ENCODE data around the gene SLCO4A1. TPM values are rescaled to one million over a fixed set of nuclear protein-coding genes. Genes with fewer than 3 reads are reported as not detected.

SLCO4A1 gene
- polyA plus RNA-seq (ENCODE audit: insufficient read length in 4 of 4), result 1 to 10 TPM in 3 of 4 donors, under 1 TPM in 1; 0.31 to 6.8 (median 3.5) TPM

- DNase-seq (ENCODE audit: low read depth in 4 of 4, low spot score in 3 of 4), result no peak
These were observed at the start of gene SLCO4A1 for GRCh38 chr20:62642051-62642665. TSS of gene SLCO4A1 (plus strand) at chr20:62642503. CDS start at chr20:62656455, 13,952 bp downstream.

- DNase-seq (ENCODE audit: low read depth in 4 of 4, low spot score in 3 of 4), result no peak
These were observed 49.7 kb upstream of the SLCO4A1 start for GRCh38 chr20:62592506-62593177.

- no peak for DNase-seq (ENCODE audit: low read depth in 4 of 4, low spot score in 3 of 4)
These were observed 48.7 kb upstream of the SLCO4A1 start for GRCh38 chr20:62593616-62594015.

GRCh38 chr20:62595069-62595468, 47.2 kb upstream of the SLCO4A1 start:
- DNase-seq (ENCODE audit: low read depth in 4 of 4, low spot score in 3 of 4), result no peak

GRCh38 chr20:62595491-62595890, 46.8 kb upstream of the SLCO4A1 start:
- DNase-seq (ENCODE audit: low read depth in 4 of 4, low spot score in 3 of 4), result no peak

GRCh38 chr20:62596486-62596885, 45.8 kb upstream of the SLCO4A1 start:
- DNase-seq (ENCODE audit: low read depth in 4 of 4, low spot score in 3 of 4), result no peak

- DNase-seq (ENCODE audit: low read depth in 4 of 4, low spot score in 3 of 4), result no peak
These were observed 45.4 kb upstream of the SLCO4A1 start for GRCh38 chr20:62596921-62597320.

- no peak for DNase-seq (ENCODE audit: low read depth in 4 of 4, low spot score in 3 of 4)
These were observed 44.7 kb upstream of the SLCO4A1 start for GRCh38 chr20:62597416-62598115.

GRCh38 chr20:62598761-62599194, 43.5 kb upstream of the SLCO4A1 start:
- no peak for DNase-seq (ENCODE audit: low read depth in 4 of 4, low spot score in 3 of 4)

- DNase-seq (ENCODE audit: low read depth in 4 of 4, low spot score in 3 of 4), result no peak
These were observed 42.8 kb upstream of the SLCO4A1 start for GRCh38 chr20:62599216-62600110.

GRCh38 chr20:62601172-62601571, 41.1 kb upstream of the SLCO4A1 start:
- DNase-seq (ENCODE audit: low read depth in 4 of 4, low spot score in 3 of 4), result no peak

- DNase-seq (ENCODE audit: low read depth in 4 of 4, low spot score in 3 of 4), result no peak
These were observed 40.6 kb upstream of the SLCO4A1 start for GRCh38 chr20:62601714-62602113.

- DNase-seq (ENCODE audit: low read depth in 4 of 4, low spot score in 3 of 4), result no peak
These were observed 39.8 kb upstream of the SLCO4A1 start for GRCh38 chr20:62602550-62602949.

- no peak for DNase-seq (ENCODE audit: low read depth in 4 of 4, low spot score in 3 of 4)
These were observed 39.0 kb upstream of the SLCO4A1 start for GRCh38 chr20:62603021-62603906.

GRCh38 chr20:62603907-62604785, 38.2 kb upstream of the SLCO4A1 start:
- no peak for DNase-seq (ENCODE audit: low read depth in 4 of 4, low spot score in 3 of 4)

GRCh38 chr20:62604796-62605195, 37.5 kb upstream of the SLCO4A1 start:
- DNase-seq (ENCODE audit: low read depth in 4 of 4, low spot score in 3 of 4), result no peak

GRCh38 chr20:62605236-62605943, 36.9 kb upstream of the SLCO4A1 start:
- DNase-seq (ENCODE audit: low read depth in 4 of 4, low spot score in 3 of 4), result no peak

GRCh38 chr20:62606016-62606415, 36.3 kb upstream of the SLCO4A1 start:
- DNase-seq (ENCODE audit: low read depth in 4 of 4, low spot score in 3 of 4), result no peak

All from left renal pelvis (tissue), 4 donors.